H54 (cell line): ENCODE measurements around the gene ZSWIM6.
"Not testable (repeated sequence)": the region's sequence is repeated elsewhere in the genome, so short reads cannot be mapped to it uniquely, and the experiment has no call there.

Experiments
- DNase-seq: peaks from one replicate; pipeline ENCODE4 v3.0.0; 2011; ENCODE audit warnings: low spot score, mixed read lengths; ENCODE audit not compliant: insufficient read length
- FAIRE-seq: peaks from 3 replicates; lab custom pipeline; 2011; peaks lifted over from hg19 to GRCh38; lab: Jason Lieb, UNC
- POLR2A ChIP-seq: IDR thresholded peaks from 2 replicates; pipeline ENCODE4 v1.6.1; 2011; ENCODE audit warnings: low read depth, mild to moderate bottlenecking, low read length

Gene ZSWIM6

DNA sequence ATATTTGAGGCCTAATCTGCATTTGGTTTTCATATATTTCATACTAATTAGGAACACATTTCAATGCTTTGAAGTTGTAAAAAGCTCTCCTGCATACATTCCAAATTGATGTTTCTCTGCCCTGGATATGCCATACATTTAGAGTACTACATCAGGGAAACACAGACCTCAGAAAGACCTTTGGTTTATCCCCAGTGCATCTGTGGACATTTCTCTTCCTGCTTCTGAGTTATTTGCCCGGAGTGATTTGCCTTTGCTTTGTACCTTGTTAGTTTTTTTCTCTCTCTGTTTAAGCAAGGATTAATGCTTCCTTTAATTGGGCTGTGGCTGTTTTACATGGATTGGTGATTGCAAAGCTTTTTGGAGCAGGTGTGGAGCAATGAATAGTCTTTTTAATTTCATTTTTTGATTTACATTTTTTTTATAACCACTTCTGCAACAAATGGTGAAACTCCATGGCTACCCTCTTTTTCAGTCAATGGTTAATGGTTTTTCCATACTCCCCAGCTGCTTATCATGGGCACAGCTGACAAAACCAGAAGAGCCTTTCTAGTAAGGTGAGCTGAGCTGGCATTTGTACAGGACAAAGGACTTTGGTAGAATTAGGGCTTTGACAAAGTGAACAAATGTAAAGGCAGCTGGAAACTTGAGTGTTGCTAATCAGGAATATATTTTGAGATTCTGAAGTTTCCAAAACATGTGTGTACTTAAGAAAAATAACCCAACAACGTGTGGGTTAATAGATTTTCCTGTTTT lies 54.2 kb downstream of the ZSWIM6 start:
- DNase-seq (no peak), FAIRE-seq (no peak)
- no peak for TF ChIP-seq POLR2A

DNA sequence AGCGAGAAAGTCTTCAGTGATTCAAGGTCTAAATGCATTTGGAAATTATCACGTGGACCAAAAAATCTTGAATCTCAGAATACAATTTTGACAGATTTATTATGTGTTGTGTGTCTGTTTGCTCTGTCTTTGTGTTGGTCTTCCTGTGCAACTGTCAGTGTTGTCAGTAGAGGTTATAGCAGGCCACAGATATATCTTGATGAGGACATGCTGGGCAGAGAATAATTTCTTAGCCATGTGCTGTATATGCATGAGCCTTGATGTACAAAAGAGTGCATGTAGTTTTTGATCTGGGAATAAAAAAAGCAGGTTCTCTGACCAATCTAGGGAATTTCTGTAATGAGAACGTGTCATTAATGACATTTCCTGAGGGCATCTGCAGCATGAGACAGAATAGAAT lies 57.6 kb downstream of the ZSWIM6 start:
- no peak for TF ChIP-seq POLR2A
- DNase-seq (no peak), FAIRE-seq (no peak)

GRCh38 chr5:61394078-61394704 lies 62.1 kb downstream of the ZSWIM6 start:
- TF ChIP-seq POLR2A, result no peak
- peak; percentile 64 for FAIRE-seq
- DNase-seq, result peak; percentile 25

- no peak for DNase-seq
Observed at GRCh38 chr5:61394793-61395192, 62.7 kb downstream of the ZSWIM6 start.

DNA sequence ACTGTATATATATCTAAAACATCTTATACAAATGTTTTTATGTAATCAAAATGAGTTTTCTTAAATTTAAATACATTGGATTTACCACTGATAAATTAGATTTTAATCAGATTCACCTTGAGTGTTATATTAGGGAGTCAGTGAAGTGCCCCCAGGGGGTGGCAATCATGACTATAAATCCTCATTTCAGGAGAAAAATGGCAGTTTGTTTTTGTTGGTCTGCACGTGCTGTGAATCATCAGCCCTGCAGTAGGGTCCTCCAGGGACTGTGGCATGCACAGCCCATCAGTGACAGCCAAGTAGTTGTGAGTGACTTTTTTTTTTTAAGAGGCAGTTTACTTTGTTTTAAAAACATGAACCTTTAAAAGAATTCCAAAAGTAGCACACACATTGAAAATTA lies 65.2 kb downstream of the ZSWIM6 start:
- no peak for TF ChIP-seq POLR2A
- no peak for DNase-seq
- no peak for FAIRE-seq

More at GRCh38 chr5:61394793-61395192, 62.7 kb downstream of the ZSWIM6 start:
- FAIRE-seq, result no peak
- TF ChIP-seq POLR2A, result no peak

DNA sequence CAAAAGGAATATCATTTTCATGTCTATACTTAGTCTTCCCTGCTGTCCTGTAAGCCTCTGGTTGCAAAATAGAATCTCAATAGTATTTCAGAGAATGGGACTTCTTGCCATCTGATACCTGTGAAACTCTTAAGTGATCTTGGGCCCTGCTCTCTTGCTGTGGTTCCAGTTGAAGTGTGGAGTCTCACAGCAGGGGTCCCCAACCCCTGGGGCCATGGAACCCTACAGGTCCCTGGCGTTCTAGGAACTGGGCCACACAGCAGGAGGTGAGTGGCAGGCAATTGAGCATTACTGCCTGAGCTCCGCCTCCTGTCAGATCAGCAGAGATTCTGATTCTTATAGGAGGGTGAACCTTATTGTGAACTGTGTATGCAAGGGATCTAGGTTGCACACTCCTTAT lies 65.9 kb downstream of the ZSWIM6 start:
- no peak for DNase-seq
- FAIRE-seq, result no peak
- no peak for TF ChIP-seq POLR2A

DNA sequence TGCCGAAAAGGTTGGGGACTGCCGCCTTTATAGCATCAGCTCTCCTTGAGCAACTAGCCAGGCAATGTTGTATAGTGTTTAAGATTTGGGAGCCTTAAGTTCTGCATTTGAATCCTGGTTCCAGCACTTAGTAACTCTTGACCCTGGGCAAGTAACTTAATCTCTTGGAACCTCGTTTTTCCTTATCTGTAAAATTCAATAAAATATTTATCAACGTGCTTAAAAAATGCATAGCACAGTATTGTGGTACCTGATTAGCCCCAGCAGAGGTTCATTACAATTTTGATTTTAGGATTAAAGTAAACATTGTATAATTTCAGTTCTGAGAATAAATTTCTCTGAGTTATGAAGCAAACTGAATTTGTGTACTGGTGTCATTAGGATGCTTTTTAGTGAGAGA lies 66.4 kb downstream of the ZSWIM6 start:
- DNase-seq, result no peak
- no peak for FAIRE-seq
- no peak for TF ChIP-seq POLR2A

- FAIRE-seq (peak; percentile 23), DNase-seq (no peak)
- no peak for TF ChIP-seq POLR2A
Observed at GRCh38 chr5:61399679-61400078, 67.6 kb downstream of the ZSWIM6 start.

GRCh38 chr5:61401726-61402125 lies 69.7 kb downstream of the ZSWIM6 start:
- DNase-seq, result no peak

DNA sequence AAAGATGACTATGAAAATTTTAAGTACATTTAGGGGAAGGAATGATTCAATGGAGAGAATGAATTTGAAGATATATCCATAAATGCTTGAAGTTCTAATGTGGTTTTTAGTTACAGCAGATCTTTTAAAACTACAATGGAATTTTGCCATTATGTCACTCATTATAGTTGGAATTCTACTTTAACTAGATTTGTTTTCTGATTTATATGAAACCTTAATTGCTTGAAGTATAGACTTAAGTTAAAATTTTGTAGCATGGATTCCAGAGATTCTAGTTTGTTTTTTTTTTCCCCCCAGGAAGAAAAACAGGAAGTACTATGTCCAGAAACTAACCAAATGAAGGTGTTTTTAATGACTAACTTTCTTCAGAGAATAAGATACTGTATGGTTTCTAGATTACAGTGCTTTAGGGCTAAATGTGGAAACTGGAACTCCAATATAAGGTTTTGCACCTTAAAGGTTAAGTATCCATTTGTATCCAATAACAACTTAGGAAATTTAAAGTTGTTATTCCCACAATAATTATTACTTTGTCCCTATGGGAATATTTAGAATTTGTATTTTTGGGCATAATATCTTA lies 70.3 kb downstream of the ZSWIM6 start:
- TF ChIP-seq POLR2A, result no peak
- DNase-seq, result no peak
- peak; percentile 57 for FAIRE-seq

More at GRCh38 chr5:61401726-61402125, 69.7 kb downstream of the ZSWIM6 start:
- no peak for TF ChIP-seq POLR2A
- FAIRE-seq, result peak; percentile 91

DNA sequence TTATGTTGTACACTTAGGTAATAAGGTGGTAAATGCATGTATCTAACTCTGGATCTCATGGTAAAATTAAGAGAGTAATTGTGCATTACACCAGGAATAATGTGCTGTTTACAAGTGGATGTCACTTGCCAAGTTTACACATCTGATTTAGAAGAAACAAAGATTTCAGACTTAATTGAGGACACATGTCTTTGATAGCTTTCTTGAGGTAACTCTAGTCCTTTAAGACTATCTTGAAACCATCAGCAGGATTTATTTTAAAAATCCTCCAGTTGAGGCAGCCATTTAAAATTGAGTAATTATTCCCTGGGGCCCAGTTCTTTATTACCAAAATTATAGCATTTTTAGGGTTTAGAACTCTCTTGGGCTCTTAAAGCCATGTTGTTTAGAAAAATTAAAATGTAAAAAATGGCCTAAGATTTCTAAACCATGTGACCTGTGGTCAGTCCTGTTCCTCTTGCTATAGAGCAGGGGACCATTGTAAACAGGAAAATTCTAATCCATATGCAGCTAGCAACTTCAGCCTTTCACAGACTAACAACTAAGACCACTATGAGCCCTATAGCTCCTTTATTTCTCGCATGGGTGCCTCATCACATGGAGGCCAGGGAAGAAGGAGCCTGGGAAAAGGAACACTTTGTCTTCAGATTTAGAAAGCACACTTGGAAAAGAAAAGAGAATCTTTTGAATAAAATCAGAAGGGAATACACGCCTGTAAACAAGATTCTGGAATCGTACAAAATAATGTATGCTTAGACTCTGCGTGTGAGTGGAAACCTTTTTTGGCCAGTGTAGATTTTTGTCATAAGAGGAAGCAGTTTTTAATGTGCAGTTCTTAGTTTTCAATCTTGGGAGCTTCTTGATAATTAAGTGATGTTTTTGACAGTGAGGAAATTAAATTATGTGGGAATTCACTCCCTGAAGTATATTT lies 71.2 kb downstream of the ZSWIM6 start:
- TF ChIP-seq POLR2A, result no peak
- peak; percentile 45 for FAIRE-seq
- no peak for DNase-seq

GRCh38 chr5:61405511-61406295 lies 73.6 kb downstream of the ZSWIM6 start:
- no peak for TF ChIP-seq POLR2A
- no peak for FAIRE-seq

GRCh38 chr5:61406497-61406896 lies 74.4 kb downstream of the ZSWIM6 start:
- not testable (repeated sequence) for DNase-seq, FAIRE-seq

More at GRCh38 chr5:61405511-61406295, 73.6 kb downstream of the ZSWIM6 start:
- no peak for DNase-seq
